DND-41 (cell line): Measurements from ENCODE around the gene LMO1.

Experiments
- ATAC-seq: fragments of 200-7000 bp; cut with Tn5 transposase; 3 replicates; pipeline ENCODE4 v1.9.1; 2021; ENCODE audit warnings: low read depth; ENCODE audit not compliant: insufficient read depth
- DNase-seq: peaks from one replicate; pipeline ENCODE4 v3.0.0-alpha.2; 2020
- H2AFZ ChIP-seq: 2 replicates; pipeline ENCODE4 v1.6.0; 2012; ENCODE audit warnings: low read depth, low read length
- H3K27ac ChIP-seq: 2 replicates; pipeline ENCODE4 v1.5.1; 2012; ENCODE audit warnings: low read length, inconsistent platforms
- H3K27me3 ChIP-seq: fragments of 200-600 bp; sonication (generic); 2 replicates; pipeline ENCODE4 v1.6.0; 2012; ENCODE audit warnings: low read length, mild to moderate bottlenecking, inconsistent platforms; ENCODE audit not compliant: insufficient read depth, poor library complexity
- H3K36me3 ChIP-seq: 2 replicates; pipeline ENCODE4 v1.5.1; 2012; ENCODE audit warnings: low read length, inconsistent platforms; ENCODE audit not compliant: insufficient read depth
- H3K4me1 ChIP-seq: 2 replicates; pipeline ENCODE4 v1.5.1; 2012; ENCODE audit warnings: mild to moderate bottlenecking, low read length; ENCODE audit not compliant: insufficient read depth
- H3K4me2 ChIP-seq: 2 replicates; pipeline ENCODE4 v1.6.0; 2012; ENCODE audit warnings: mild to moderate bottlenecking, moderate library complexity, low read length, inconsistent platforms; ENCODE audit not compliant: insufficient read depth
- H3K4me3 ChIP-seq, 2 experiments: fragments of 200-600 bp in 1 of 2; shearing (Covaris generic) in 1 of 2; 2 replicates each; pipeline ENCODE4 v1.5.1; 2012 to 2016; ENCODE audit warnings: inconsistent platforms in 2 of 2, low read length in 2 of 2, mild to moderate bottlenecking in 2 of 2, low read depth in 1 of 2, moderate library complexity in 1 of 2
- H3K79me2 ChIP-seq: 2 replicates; pipeline ENCODE4 v1.6.0; 2012; ENCODE audit warnings: low read length, inconsistent platforms; ENCODE audit not compliant: insufficient read depth
- H3K9ac ChIP-seq: 2 replicates; pipeline ENCODE4 v1.6.0; 2012; ENCODE audit warnings: low read depth, mild to moderate bottlenecking, inconsistent platforms, low read length, moderate library complexity
- H3K9me3 ChIP-seq: 2 replicates; pipeline ENCODE4 v1.5.1; 2012; ENCODE audit warnings: low read length, moderate library complexity, mild to moderate bottlenecking, inconsistent platforms; ENCODE audit not compliant: insufficient read depth, severe bottlenecking
- H4K20me1 ChIP-seq: 2 replicates; pipeline ENCODE4 v1.6.0; 2012; ENCODE audit warnings: low read length; ENCODE audit not compliant: insufficient read depth
- EZH2 ChIP-seq: IDR thresholded peaks from 3 replicates; pipeline ENCODE4 v1.6.1; 2012; ENCODE audit warnings: borderline replicate concordance, low read depth, mild to moderate bottlenecking, moderate library complexity, low read length, inconsistent platforms; ENCODE audit not compliant: severe bottlenecking
- TF ChIP-seq, protein P1 (sequence below): IDR thresholded peaks from 2 replicates; pipeline ENCODE4 v1.5.1; 2012; ENCODE audit warnings: borderline replicate concordance, low read length, moderate library complexity, mild to moderate bottlenecking; ENCODE audit not compliant: poor library complexity, severe bottlenecking; ENCODE audit errors: extremely low read depth

LMO1 gene

DNA sequence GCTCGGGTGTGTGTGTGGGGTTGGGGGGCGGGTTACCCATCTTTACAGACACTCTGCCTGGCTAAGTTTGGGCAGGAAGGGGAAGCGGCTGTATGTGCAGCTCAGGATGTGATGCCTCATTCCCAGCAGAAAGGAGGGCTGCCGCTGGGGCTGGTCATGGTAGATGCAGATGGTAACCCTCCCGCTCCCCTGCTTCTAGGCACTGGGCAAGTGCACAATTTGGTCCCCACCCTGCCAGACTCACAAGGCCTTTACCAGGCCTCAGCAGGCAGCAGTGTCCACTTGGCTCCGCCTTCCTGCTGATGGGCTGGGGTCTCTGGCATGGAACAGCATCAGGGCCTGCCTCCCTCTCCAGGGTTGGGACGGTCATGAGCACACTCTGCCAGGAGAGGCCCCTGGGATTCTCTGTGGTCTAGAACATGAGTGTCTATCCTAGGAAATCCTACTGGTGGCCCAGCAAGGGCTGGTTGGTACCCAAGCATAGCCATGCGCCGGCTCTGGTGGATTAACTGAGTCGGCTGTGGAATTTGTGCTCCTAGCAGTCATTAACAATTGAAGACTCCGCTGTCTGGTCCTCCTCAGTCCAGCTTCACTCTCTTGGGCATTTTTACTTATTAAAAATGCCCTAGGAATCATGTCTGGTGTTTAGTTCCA lies 4.2 kb downstream of the LMO1 start:
- Histone ChIP-seq H3K9ac (no peak overlapping the region), H3K9me3 (no peaks in the 10 kb centered on the region), H3K27ac (no peak overlapping the region), H2AFZ (no peak overlapping the region), H3K36me3 (no peaks in the 10 kb centered on the region), H3K79me2 (no peaks in the 10 kb centered on the region), H3K4me1 (no peaks in the 10 kb centered on the region), H4K20me1 (no peaks in the 10 kb centered on the region; the same call in 1 of the 2 replicates), H3K4me2 (no peak overlapping the region), H3K27me3 (peaks cover 10% of the 10 kb centered on the region), H3K4me3 (no peak overlapping the region)
- no peak for TF ChIP-seq EZH2
- TF ChIP-seq, protein P1, sequence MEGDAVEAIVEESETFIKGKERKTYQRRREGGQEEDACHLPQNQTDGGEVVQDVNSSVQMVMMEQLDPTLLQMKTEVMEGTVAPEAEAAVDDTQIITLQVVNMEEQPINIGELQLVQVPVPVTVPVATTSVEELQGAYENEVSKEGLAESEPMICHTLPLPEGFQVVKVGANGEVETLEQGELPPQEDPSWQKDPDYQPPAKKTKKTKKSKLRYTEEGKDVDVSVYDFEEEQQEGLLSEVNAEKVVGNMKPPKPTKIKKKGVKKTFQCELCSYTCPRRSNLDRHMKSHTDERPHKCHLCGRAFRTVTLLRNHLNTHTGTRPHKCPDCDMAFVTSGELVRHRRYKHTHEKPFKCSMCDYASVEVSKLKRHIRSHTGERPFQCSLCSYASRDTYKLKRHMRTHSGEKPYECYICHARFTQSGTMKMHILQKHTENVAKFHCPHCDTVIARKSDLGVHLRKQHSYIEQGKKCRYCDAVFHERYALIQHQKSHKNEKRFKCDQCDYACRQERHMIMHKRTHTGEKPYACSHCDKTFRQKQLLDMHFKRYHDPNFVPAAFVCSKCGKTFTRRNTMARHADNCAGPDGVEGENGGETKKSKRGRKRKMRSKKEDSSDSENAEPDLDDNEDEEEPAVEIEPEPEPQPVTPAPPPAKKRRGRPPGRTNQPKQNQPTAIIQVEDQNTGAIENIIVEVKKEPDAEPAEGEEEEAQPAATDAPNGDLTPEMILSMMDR = no peak
- DNase-seq = no peak
- ATAC-seq = no peak

DNA sequence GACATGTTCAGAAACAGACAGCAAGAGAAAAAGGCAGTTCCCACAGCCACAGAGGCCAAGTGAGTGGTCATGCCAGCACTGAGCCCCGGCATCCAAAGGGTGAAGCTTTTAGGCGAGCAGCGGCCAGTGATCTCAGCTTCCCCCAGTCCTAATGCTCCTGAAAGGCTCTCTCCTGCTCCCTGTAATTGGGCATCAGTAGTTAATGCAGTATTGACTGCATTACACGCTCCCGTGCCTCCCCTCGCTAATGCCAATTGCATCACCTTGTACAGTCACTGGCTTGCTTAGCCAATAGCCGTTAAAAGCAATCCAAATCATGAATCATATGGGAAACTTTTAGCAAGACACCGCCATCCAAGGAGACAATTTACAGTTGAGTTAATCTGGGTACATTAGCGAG lies 4.9 kb downstream of the LMO1 start:
- no peak overlapping the region for H3K4me2 ChIP-seq
- no peak overlapping the region for H3K4me3 ChIP-seq
- H3K9me3 ChIP-seq = no peaks in the 10 kb centered on the region
- H3K9ac ChIP-seq = no peak overlapping the region
- H3K79me2 ChIP-seq = no peaks in the 10 kb centered on the region
- no peak overlapping the region for H3K27ac ChIP-seq
- no peaks in the 10 kb centered on the region for H3K4me1 ChIP-seq
- H3K36me3 ChIP-seq = no peaks in the 10 kb centered on the region
- H3K27me3 ChIP-seq = peaks cover 10% of the 10 kb centered on the region
- no peaks in the 10 kb centered on the region; the same call in 1 of the 2 replicates for H4K20me1 ChIP-seq
- DNase-seq (no peak), ATAC-seq (no peak)
- H2AFZ ChIP-seq = no peak overlapping the region
- TF ChIP-seq EZH2 = no peak
- TF ChIP-seq, protein P1 = no peak

DNA sequence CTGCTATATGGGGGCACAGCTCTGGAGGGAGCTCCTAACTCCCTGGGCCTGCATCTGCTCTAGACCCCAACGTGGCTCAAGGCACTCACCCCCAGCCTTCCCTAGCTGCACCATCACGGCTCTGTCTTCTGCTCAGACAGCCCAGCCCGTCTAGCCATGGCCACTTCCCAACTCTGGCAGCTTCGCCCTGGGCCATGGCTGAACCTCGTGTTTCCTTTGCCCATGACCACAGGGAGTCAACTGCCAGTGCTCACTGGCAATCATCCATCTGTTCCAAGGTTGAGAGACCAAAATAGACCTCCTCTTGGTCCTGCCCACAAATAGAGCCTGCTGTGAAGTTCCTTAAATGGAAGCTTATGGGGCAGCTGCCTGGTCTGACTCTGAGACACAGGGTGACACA lies 5.4 kb downstream of the LMO1 start:
- H4K20me1 ChIP-seq = no peaks in the 10 kb centered on the region; the same call in 1 of the 2 replicates
- no peaks in the 10 kb centered on the region for H3K79me2 ChIP-seq
- H3K4me2 ChIP-seq = no peak overlapping the region
- TF ChIP-seq, protein P1 = no peak
- TF ChIP-seq EZH2 = no peak
- H2AFZ ChIP-seq = no peak overlapping the region
- peaks cover 6% of the 10 kb centered on the region for H3K27me3 ChIP-seq
- ATAC-seq (no peak), DNase-seq (no peak)
- no peak overlapping the region for H3K9ac ChIP-seq
- H3K27ac ChIP-seq = no peak overlapping the region
- H3K4me1 ChIP-seq = no peaks in the 10 kb centered on the region
- no peak overlapping the region for H3K4me3 ChIP-seq
- H3K9me3 ChIP-seq = no peaks in the 10 kb centered on the region
- no peaks in the 10 kb centered on the region for H3K36me3 ChIP-seq

DNA sequence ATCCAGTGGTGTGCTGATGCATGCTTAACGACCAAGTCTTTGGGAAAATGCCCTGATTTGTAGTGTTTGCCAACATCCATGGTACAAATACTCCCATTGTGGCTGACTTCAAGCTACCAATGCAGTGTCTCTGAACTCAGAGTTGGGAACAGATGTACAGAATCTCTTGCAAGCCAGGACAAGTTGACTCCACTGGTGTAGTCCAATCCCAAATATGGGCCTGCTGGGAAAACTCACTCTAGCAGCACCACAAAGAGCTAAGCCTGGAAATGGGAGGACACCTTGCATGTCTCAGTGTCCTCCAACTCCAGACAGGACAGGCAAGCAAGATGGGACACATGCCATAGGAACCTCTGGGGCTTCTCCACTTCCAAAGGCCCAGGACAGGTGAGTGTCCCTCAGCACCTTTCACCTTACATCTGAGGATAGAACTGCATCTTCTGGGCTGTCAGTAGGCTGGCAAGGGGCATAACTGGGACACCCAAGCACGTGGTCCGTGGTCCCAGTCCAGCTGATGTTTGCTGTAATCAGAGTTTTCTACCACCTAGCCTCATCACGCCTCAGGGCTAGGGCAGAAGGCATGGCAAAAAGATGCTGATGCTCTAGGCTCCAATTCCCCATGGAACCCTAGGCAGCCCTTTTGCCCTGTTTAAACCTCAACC lies 6.5 kb downstream of the LMO1 start:
- Histone ChIP-seq H3K4me2 (no peak overlapping the region), H3K79me2 (no peaks in the 10 kb centered on the region), H3K4me1 (no peaks in the 10 kb centered on the region), H4K20me1 (no peaks in the 10 kb centered on the region; the same call in 1 of the 2 replicates), H3K36me3 (no peaks in the 10 kb centered on the region), H3K27ac (no peak overlapping the region), H3K4me3 (no peak overlapping the region), H3K27me3 (peaks cover 2% of the 10 kb centered on the region), H3K9ac (no peak overlapping the region), H3K9me3 (no peaks in the 10 kb centered on the region), H2AFZ (no peak overlapping the region)
- no peak for ATAC-seq
- TF ChIP-seq, protein P1 = no peak
- TF ChIP-seq EZH2 = no peak
- no peak for DNase-seq
